PC-9 (cell line): ENCODE results near the gene BUD13. TPM values are rescaled to one million over a fixed set of nuclear protein-coding genes. Genes with fewer than 3 reads are reported as not detected.
A peak's percentile ranks its signal among the peaks of the same experiment; 100 is the strongest.

Experiments used
- BruUV-seq: library from RNA; stranded (reverse); fragments of 400-500 nt; replicated peaks from 2 replicates; lab custom pipeline; 2021; lab: Mats Ljungman, UMichigan
- CTCF ChIA-PET: fragments of 300-600 bp; sonication (Branson Sonifier 250); formaldehyde crosslinking; loops from one replicate; lab custom pipeline; 2022; ENCODE audit warnings: antibody characterized with exemption; lab: Charles Lee
- POLR2A ChIA-PET: fragments of 300-600 bp; sonication (Branson Sonifier 250); formaldehyde crosslinking; loops from one replicate; lab custom pipeline; 2022; ENCODE audit warnings: antibody characterized with exemption; ENCODE audit not compliant: unreplicated experiment; lab: Charles Lee
- DNase-seq, 2 experiments: peaks; one replicate each; pipeline versions ENCODE4 v3.0.0 to v3.0.0-alpha.2; 2015 to 2022; ENCODE audit warnings: mixed read lengths in 1 of 2
- H2AFZ ChIP-seq: fragments of 200-600 bp; sonication (generic); 2 replicates; pipeline ENCODE4 v1.8.1; 2017; ENCODE audit warnings: antibody characterized with exemption
- H3F3A ChIP-seq: fragments of 200-600 bp; sonication (generic); 2 replicates; pipeline ENCODE4 v1.8.1; 2017; ENCODE audit warnings: antibody characterized with exemption, mild to moderate bottlenecking, low read depth; ENCODE audit not compliant: insufficient read depth
- H3K27ac ChIP-seq: fragments of 200-600 bp; sonication (generic); 2 replicates; pipeline ENCODE4 v1.6.1; 2016; ENCODE audit warnings: mixed run types
- H3K27me3 ChIP-seq: fragments of 200-600 bp; sonication (generic); 2 replicates; pipeline ENCODE4 v1.6.1; 2016; ENCODE audit warnings: low read depth, mixed run types; ENCODE audit not compliant: insufficient read depth
- H3K36me3 ChIP-seq: fragments of 200-600 bp; sonication (generic); 2 replicates; pipeline ENCODE4 v1.6.1; 2016; ENCODE audit warnings: low read depth, mixed run types
- H3K4me1 ChIP-seq: fragments of 200-600 bp; sonication (generic); replicated peaks from 2 replicates; pipeline ENCODE4 v1.6.1; 2016; ENCODE audit warnings: mixed run types; ENCODE audit not compliant: insufficient read depth
- H3K4me2 ChIP-seq: fragments of 200-600 bp; sonication (generic); 2 replicates; pipeline ENCODE4 v1.6.1; 2017; ENCODE audit warnings: mixed run types
- H3K4me3 ChIP-seq: fragments of 200-600 bp; sonication (generic); 2 replicates; pipeline ENCODE4 v1.6.1; 2016; ENCODE audit warnings: mixed run types
- H3K79me2 ChIP-seq: fragments of 200-600 bp; sonication (generic); 2 replicates; pipeline ENCODE4 v1.6.1; 2017; ENCODE audit warnings: low read depth, mixed run types
- H3K9me2 ChIP-seq: fragments of 200-600 bp; sonication (generic); 2 replicates; pipeline ENCODE4 v1.8.1; 2017; ENCODE audit warnings: mild to moderate bottlenecking; ENCODE audit not compliant: insufficient read depth
- H3K9me3 ChIP-seq: fragments of 200-600 bp; sonication (generic); 2 replicates; pipeline ENCODE4 v1.8.1; 2016; ENCODE audit warnings: low read depth; ENCODE audit not compliant: insufficient read depth
- H4K20me1 ChIP-seq: fragments of 200-600 bp; sonication (generic); 2 replicates; pipeline ENCODE4 v1.8.1; 2017; ENCODE audit not compliant: insufficient read depth
- EZH2 ChIP-seq: fragments of 200-600 bp; sonication (generic); IDR thresholded peaks from 2 replicates; pipeline ENCODE4 v1.8.0; 2017; ENCODE audit warnings: antibody characterized with exemption, low read depth
- intact Hi-C: fragments of 100-400 bp; cut with micrococcal nuclease; formaldehyde crosslinking; loops from one replicate; pipeline ENCODE4 v1.10.0; 2022; ENCODE audit not compliant: unreplicated experiment
- total RNA-seq: library from RNA; stranded (reverse); gene quantifications from 2 replicates; pipeline ENCODE4 v1.2.3, GENCODE V29; 2021
- TF ChIP-seq, protein P1 (sequence below): fragments of 200-600 bp; sonication (generic); conservative IDR thresholded peaks from 2 replicates; pipeline ENCODE4 v1.6.1; 2017; ENCODE audit warnings: mixed run types, antibody characterized with exemption, mild to moderate bottlenecking, moderate library complexity

BUD13 gene
- total RNA-seq, 1 experiment from 2014 or later, result 16.4 TPM

DNA sequence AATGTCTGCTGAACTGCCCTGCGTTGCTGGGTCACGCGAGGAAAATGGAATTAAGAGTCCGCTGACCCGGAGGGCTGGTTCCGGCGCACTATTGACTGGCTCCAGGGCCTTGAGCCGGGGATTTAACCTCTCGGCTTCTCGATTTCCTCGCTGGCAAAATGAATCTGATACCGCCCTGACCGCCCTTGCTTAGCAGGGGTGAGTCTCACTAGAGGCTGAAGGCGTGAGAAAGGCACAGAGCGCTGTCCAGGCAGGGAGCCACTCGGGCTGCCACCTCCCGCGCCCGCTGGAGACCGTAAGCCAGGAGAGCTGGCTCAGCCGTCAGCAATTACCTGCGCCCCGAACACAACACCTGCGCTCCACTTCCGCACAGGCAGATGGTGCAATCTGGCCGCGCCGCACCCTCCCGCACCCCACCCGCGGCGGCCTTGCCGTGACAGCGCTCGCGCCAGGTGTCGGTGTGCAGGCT is 65.6 kb downstream of the BUD13 start:
- no peaks in the 10 kb centered on the region for H3K36me3 ChIP-seq
- no TSS peak for BruUV-seq
- peak in 1 of 2 experiments; percentile 30 for DNase-seq
- TF ChIP-seq, protein P1, sequence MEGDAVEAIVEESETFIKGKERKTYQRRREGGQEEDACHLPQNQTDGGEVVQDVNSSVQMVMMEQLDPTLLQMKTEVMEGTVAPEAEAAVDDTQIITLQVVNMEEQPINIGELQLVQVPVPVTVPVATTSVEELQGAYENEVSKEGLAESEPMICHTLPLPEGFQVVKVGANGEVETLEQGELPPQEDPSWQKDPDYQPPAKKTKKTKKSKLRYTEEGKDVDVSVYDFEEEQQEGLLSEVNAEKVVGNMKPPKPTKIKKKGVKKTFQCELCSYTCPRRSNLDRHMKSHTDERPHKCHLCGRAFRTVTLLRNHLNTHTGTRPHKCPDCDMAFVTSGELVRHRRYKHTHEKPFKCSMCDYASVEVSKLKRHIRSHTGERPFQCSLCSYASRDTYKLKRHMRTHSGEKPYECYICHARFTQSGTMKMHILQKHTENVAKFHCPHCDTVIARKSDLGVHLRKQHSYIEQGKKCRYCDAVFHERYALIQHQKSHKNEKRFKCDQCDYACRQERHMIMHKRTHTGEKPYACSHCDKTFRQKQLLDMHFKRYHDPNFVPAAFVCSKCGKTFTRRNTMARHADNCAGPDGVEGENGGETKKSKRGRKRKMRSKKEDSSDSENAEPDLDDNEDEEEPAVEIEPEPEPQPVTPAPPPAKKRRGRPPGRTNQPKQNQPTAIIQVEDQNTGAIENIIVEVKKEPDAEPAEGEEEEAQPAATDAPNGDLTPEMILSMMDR, result no peak
- TF ChIP-seq EZH2, result no peak
- H3K79me2 ChIP-seq, result no peaks in the 10 kb centered on the region
- peak overlapping the region; percentile 45 for H3K4me2 ChIP-seq
- ChIA-PET POLR2A (no interaction called here), CTCF (no interaction called here)
- no peak overlapping the region for H2AFZ ChIP-seq
- H3K27ac ChIP-seq, result no peak overlapping the region
- H3F3A ChIP-seq, result no peaks in the 10 kb centered on the region
- H3K4me3 ChIP-seq, result peak overlapping the region; percentile 24; the same call in 1 of the 2 replicates
- intact Hi-C loops, result no loop called here
- H3K9me2 ChIP-seq, result no peaks in the 10 kb centered on the region
- no peaks in the 10 kb centered on the region for H3K4me1 ChIP-seq
- H3K9me3 ChIP-seq, result no peaks in the 10 kb centered on the region
- H4K20me1 ChIP-seq, result no peaks in the 10 kb centered on the region
- H3K27me3 ChIP-seq, result peaks cover 52% of the 10 kb centered on the region

DNA sequence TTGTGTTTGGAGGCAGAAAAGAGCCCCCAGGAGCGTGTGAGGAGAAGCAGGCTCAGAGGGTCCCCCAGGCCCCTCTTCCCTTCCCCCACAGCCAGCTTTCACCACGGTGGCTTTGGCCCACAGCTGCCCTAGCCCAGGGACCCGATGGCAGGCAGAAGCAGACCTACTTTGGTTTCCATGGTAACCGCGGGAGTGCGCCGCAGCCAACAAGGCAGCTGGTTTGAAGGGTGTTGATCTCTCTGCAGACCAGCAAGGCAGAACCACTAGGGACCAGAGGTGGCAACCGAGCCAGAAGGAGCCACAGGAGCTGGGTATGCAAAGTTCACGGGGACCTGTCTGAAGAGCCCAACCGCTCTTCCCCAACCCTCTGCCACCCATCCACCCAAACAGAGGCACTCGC is 69.4 kb downstream of the BUD13 start:
- Histone ChIP-seq H3K79me2 (no peaks in the 10 kb centered on the region), H3K9me2 (no peaks in the 10 kb centered on the region), H3K9me3 (no peaks in the 10 kb centered on the region), H3K4me3 (no peak overlapping the region), H3K36me3 (no peaks in the 10 kb centered on the region), H3F3A (no peaks in the 10 kb centered on the region), H3K27ac (no peak overlapping the region), H3K27me3 (peaks cover 50% of the 10 kb centered on the region), H3K4me2 (no peak overlapping the region), H4K20me1 (no peaks in the 10 kb centered on the region), H3K4me1 (no peaks in the 10 kb centered on the region), H2AFZ (no peak overlapping the region)
- DNase-seq, result no peak
- intact Hi-C loops, result no loop called here
- no TSS peak for BruUV-seq
- no peak for TF ChIP-seq EZH2
- TF ChIP-seq, protein P1, result no peak
- POLR2A ChIA-PET, result no interaction called here
- CTCF ChIA-PET, result no interaction called here

DNA sequence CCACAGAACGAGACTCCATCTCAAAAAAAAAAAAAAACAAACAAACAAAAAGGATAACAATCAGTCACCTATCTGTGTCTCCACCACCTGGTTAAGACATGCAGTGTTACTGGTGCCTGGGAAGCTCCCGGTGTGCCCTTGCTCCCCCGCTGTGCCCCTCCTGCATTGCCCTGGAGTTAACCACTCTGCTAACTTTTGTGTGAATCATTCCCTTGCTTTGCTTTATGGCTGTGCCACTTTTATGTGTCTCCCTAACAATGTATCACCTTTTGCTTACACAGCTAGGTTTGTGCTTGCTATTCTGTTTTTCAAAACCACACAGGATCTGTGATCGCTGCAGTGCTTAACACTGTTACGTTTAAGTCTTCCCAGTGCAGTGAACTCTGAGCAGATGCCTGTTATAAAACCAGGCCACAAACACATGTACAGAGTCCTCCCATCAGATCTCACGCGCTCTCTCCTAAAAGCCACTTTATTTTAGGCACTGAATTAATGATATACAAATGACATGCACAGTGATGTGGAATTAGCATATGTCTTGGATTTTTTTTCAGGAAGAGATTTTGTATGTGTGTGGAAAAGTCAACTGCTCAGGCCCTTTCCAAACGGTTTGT is 69.9 kb downstream of the BUD13 start:
- no peak for DNase-seq
- Histone ChIP-seq H3K4me3 (no peak overlapping the region), H3K4me1 (no peaks in the 10 kb centered on the region), H3K4me2 (no peak overlapping the region), H2AFZ (no peak overlapping the region), H3K9me3 (no peaks in the 10 kb centered on the region), H3K79me2 (no peaks in the 10 kb centered on the region), H3K27ac (no peak overlapping the region), H3K9me2 (no peaks in the 10 kb centered on the region), H3F3A (no peaks in the 10 kb centered on the region), H3K36me3 (no peaks in the 10 kb centered on the region), H3K27me3 (peaks cover 55% of the 10 kb centered on the region), H4K20me1 (no peaks in the 10 kb centered on the region)
- ChIA-PET CTCF (no interaction called here), POLR2A (no interaction called here)
- intact Hi-C loops, result no loop called here
- BruUV-seq, result no TSS peak
- TF ChIP-seq, protein P1, result no peak
- TF ChIP-seq EZH2, result no peak
